H1 (cell line): ENCODE measurements around the gene MAPRE3. TPM values are rescaled to one million over a fixed set of nuclear protein-coding genes. Genes with fewer than 3 reads are reported as not detected.

ENCODE experiments used
- CHD7 ChIP-seq: fragments of 300-600 bp; sonication (generic); IDR thresholded peaks from 2 replicates; pipeline ENCODE4 v1.7.1; 2012; ENCODE audit warnings: low read length, moderate library complexity, mild to moderate bottlenecking, inconsistent platforms; ENCODE audit not compliant: insufficient replicate concordance
- CREB1 ChIP-seq: IDR thresholded peaks from 2 replicates; pipeline ENCODE4 v1.6.1; 2012; ENCODE audit warnings: inconsistent platforms
- CTCF ChIP-seq, 3 experiments: IDR thresholded peaks; 1 replicate in 2 of 3; 2 replicates in 1 of 3; pipeline versions ENCODE4 v1.5.1 to v1.6.1; 2011; ENCODE audit warnings: low read length in 3 of 3, mild to moderate bottlenecking in 3 of 3, inconsistent platforms in 2 of 3, low read depth in 1 of 3, moderate library complexity in 1 of 3; ENCODE audit not compliant: insufficient read depth in 1 of 3; ENCODE audit errors: control extremely low read depth in 1 of 3
- FOSL1 ChIP-seq: IDR thresholded peaks from 2 replicates; pipeline ENCODE4 v1.6.1; 2011; ENCODE audit warnings: mild to moderate bottlenecking, low read depth, low read length, moderate library complexity; ENCODE audit not compliant: insufficient read depth
- KDM1A ChIP-seq: fragments of 200-600, 300-600 bp; sonication (generic); IDR thresholded peaks from 2 replicates; pipeline ENCODE4 v1.7.1; 2016; ENCODE audit warnings: mild to moderate bottlenecking, low read length, borderline replicate concordance
- RXRA ChIP-seq: IDR thresholded peaks from 2 replicates; pipeline ENCODE4 v1.6.1; 2011; ENCODE audit warnings: low read depth, mild to moderate bottlenecking, low read length, moderate library complexity; ENCODE audit not compliant: insufficient read depth
- SAP30 ChIP-seq: fragments of 300-600 bp; sonication (generic); IDR thresholded peaks from 2 replicates; pipeline ENCODE4 v1.7.1; 2012; ENCODE audit warnings: low read length, moderate library complexity, mild to moderate bottlenecking, inconsistent platforms; ENCODE audit not compliant: insufficient read depth, insufficient replicate concordance
- SP2 ChIP-seq: IDR thresholded peaks from 2 replicates; pipeline ENCODE4 v1.6.1; 2012; ENCODE audit warnings: mild to moderate bottlenecking, low read length, inconsistent platforms
- YY1 ChIP-seq: IDR thresholded peaks from 2 replicates; pipeline ENCODE4 v1.6.1; 2011; ENCODE audit warnings: low read depth, mild to moderate bottlenecking, low read length
- polyA plus RNA-seq, 7 experiments: library from polyadenylated mRNA; depleted of rRNA in 3 of 7; stranded (reverse) in 5 of 7; unstranded in 2 of 7; fragments of >200 nt in 5 of 7; fragments of 200-250 nt in 2 of 7; gene quantifications; 1 replicate in 5 of 7; 2 replicates in 1 of 7; 4 replicates in 1 of 7; pipeline versions ENCODE4 v1.2.1 to v1.2.3, GENCODE V29; 2011 to 2013; ENCODE audit warnings: missing spikeins in 2 of 7, mixed read lengths in 2 of 7
- total RNA-seq: library from RNA; stranded (reverse); fragmentation: NEBNext Ultra II Directional; extraction: Animal tissue kit (Norgen Biotek cat#: 25700); gene quantifications from 2 replicates; pipeline ENCODE4 v1.2.1, GENCODE V29; 2021

MAPRE3 gene
- total and polyA plus RNA-seq, 2 of the 8 experiments (the other 6 are each of a cell fraction or from before 2014, with no cell fraction given): 4.9 to 6.6 TPM

- TF ChIP-seq KDM1A: no peak
- TF ChIP-seq FOSL1: no peak
- TF ChIP-seq SP2: no peak
- no peak for TF ChIP-seq RXRA
- no peak for TF ChIP-seq CHD7
- no peak for TF ChIP-seq YY1
- no peak for TF ChIP-seq CREB1
- no peak for TF ChIP-seq SAP30
- no peak for TF ChIP-seq CTCF (IDR thresholded peaks at IDR 0.05; ENCODE audit: control extremely low read depth in 1 of 3, insufficient read depth in 1 of 3, low read depth in 1 of 3, low read length in 3 of 3)
Measured at GRCh38 chr2:27072920-27073319, 102.5 kb downstream of the MAPRE3 start (continued).
